Erythroblast (primary cell): Measurements from ENCODE around the gene PLA2G15.

Experiments used
- GATA1 ChIP-seq: IDR thresholded peaks from 2 replicates; pipeline ENCODE4 v1.6.1; 2011; ENCODE audit warnings: low read depth, mild to moderate bottlenecking, control low read depth, low read length, moderate library complexity
- POLR2A ChIP-seq: IDR thresholded peaks from 2 replicates; pipeline ENCODE4 v1.6.1; 2011; ENCODE audit warnings: mild to moderate bottlenecking, low read length

DNA sequence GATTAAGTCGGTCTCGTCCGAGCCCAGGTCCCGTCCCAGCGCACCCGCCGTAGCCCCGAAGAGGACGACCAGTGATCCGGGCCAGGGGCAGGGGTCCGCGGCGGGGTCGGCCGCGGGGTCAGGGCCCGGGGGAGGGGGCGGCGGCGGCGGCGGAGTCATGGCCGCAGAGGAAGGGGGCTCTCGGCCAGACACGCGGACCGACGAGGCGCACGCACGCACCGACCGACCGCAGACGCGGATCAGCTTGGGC is 9.4 kb upstream of the PLA2G15 start, which contains the start of gene ESRP2:
- TF ChIP-seq POLR2A (no peak), GATA1 (no peak)
